HepG2 (cell line): Measurements from ENCODE around the gene OARD1. TPM values are rescaled to one million over a fixed set of nuclear protein-coding genes. Genes with fewer than 3 reads are reported as not detected.
A peak's percentile ranks its signal among the peaks of the same experiment; 100 is the strongest.

ENCODE experiments used
- CBFB ChIP-seq: sonication (generic); formaldehyde crosslinking; IDR thresholded peaks from 2 replicates; pipeline ENCODE4 v1.4.0; 2020; ENCODE audit warnings: missing genetic modification reagents
- EED ChIP-seq: sonication (generic); formaldehyde crosslinking; IDR thresholded peaks from 2 replicates; pipeline ENCODE4 v1.5.0; 2020; ENCODE audit warnings: mild to moderate bottlenecking, missing genetic modification reagents
- HMG20A ChIP-seq: IDR thresholded peaks from 2 replicates; pipeline ENCODE4 v1.6.1; 2016; ENCODE audit warnings: borderline replicate concordance
- KDM1A ChIP-seq: IDR thresholded peaks from 2 replicates; pipeline ENCODE4 v1.6.1; 2016; ENCODE audit warnings: missing compliant biosample characterization
- MIER3 ChIP-seq: IDR thresholded peaks from 2 replicates; pipeline ENCODE4 v1.6.1; 2016; ENCODE audit warnings: missing compliant biosample characterization, borderline replicate concordance
- NFRKB ChIP-seq: fragments of 450-650 bp; IDR thresholded peaks from 2 replicates; pipeline ENCODE4 v1.6.1; 2017
- PAWR ChIP-seq: sonication (generic); formaldehyde crosslinking; IDR thresholded peaks from 2 replicates; pipeline ENCODE4 v1.4.0; 2020; ENCODE audit warnings: missing genetic modification reagents, mild to moderate bottlenecking, borderline replicate concordance
- SOX6 ChIP-seq, 2 experiments: fragments of 450-650 bp in 1 of 2; sonication (generic) in 1 of 2; formaldehyde crosslinking in 1 of 2; IDR thresholded peaks; 2 replicates each; pipeline versions ENCODE4 v1.4.0 to v1.6.1; 2017 to 2020; ENCODE audit warnings: antibody characterized with exemption in 1 of 2, mild to moderate bottlenecking in 1 of 2, missing genetic modification reagents in 1 of 2
- TEAD2 ChIP-seq: sonication (generic); formaldehyde crosslinking; IDR thresholded peaks from 2 replicates; pipeline ENCODE4 v1.9.0; 2021; ENCODE audit warnings: missing genetic modification reagents
- TSC22D2 ChIP-seq: sonication (generic); formaldehyde crosslinking; IDR thresholded peaks from 2 replicates; pipeline ENCODE4 v1.5.1; 2020; ENCODE audit warnings: missing genetic modification reagents, mild to moderate bottlenecking, borderline replicate concordance
- ZBTB1 ChIP-seq: sonication (generic); formaldehyde crosslinking; IDR thresholded peaks from 2 replicates; pipeline ENCODE4 v1.4.0; 2020; ENCODE audit warnings: missing genetic modification reagents, borderline replicate concordance
- ZFX ChIP-seq: sonication (generic); formaldehyde crosslinking; IDR thresholded peaks from 2 replicates; pipeline ENCODE4 v1.4.0; 2020; ENCODE audit warnings: mild to moderate bottlenecking, low read depth, missing genetic modification reagents, moderate library complexity
- ZNF143 ChIP-seq: sonication (generic); formaldehyde crosslinking; IDR thresholded peaks from 2 replicates; pipeline ENCODE4 v1.4.0; 2020; ENCODE audit warnings: missing genetic modification reagents
- ZNF251 ChIP-seq: sonication (generic); formaldehyde crosslinking; IDR thresholded peaks from 2 replicates; pipeline ENCODE4 v1.9.0; 2021; ENCODE audit warnings: mild to moderate bottlenecking, missing genetic modification reagents
- ZNF292 ChIP-seq: sonication (generic); formaldehyde crosslinking; IDR thresholded peaks from 2 replicates; pipeline ENCODE4 v1.8.1; 2022; ENCODE audit warnings: mild to moderate bottlenecking, low read depth, missing genetic modification reagents, borderline replicate concordance
- ZNF790 ChIP-seq: sonication (generic); formaldehyde crosslinking; IDR thresholded peaks from 2 replicates; pipeline ENCODE4 v1.8.0; 2022; ENCODE audit warnings: missing genetic modification reagents, mild to moderate bottlenecking, borderline replicate concordance
- ZNF879 ChIP-seq: sonication (generic); formaldehyde crosslinking; IDR thresholded peaks from 2 replicates; pipeline ENCODE4 v1.8.1; 2023; ENCODE audit warnings: missing genetic modification reagents
- polyA plus RNA-seq, 8 experiments: library from polyadenylated mRNA; depleted of rRNA in 3 of 8; stranded (reverse) in 7 of 8; unstranded in 1 of 8; fragments of >200 nt; fragmentation: Illumina TruSeq in 4 of 8; extraction: Trizol in 4 of 8; gene quantifications; 2 replicates each; pipeline versions ENCODE4 v1.2.1 to v1.2.3, GENCODE V29; 2011 to 2016; ENCODE audit warnings: low read depth in 4 of 8, missing spikeins in 1 of 8, mixed read lengths in 1 of 8; ENCODE audit not compliant: insufficient read depth in 1 of 8
- total RNA-seq, 5 experiments: library from RNA; depleted of rRNA; stranded (reverse); fragments of >200 nt; fragmentation: Illumina TruSeq; extraction: Trizol; gene quantifications; 2 replicates each; pipeline ENCODE4 v1.2.3, GENCODE V29; 2016; ENCODE audit warnings: low read depth in 1 of 5
- TF ChIP-seq, protein P1 (sequence below): sonication (generic); formaldehyde crosslinking; IDR thresholded peaks from 2 replicates; pipeline ENCODE4 v1.5.1; 2020; ENCODE audit warnings: missing genetic modification reagents, mild to moderate bottlenecking, borderline replicate concordance
- TF ChIP-seq, protein P2 (sequence below): IDR thresholded peaks from 2 replicates; pipeline ENCODE4 v1.6.1; 2012; ENCODE audit warnings: inconsistent platforms
- TF ChIP-seq, protein P3 (sequence below): sonication (generic); formaldehyde crosslinking; IDR thresholded peaks from 2 replicates; pipeline ENCODE4 v1.4.0; 2020; ENCODE audit warnings: missing genetic modification reagents
- TF ChIP-seq, protein P4 (sequence below): fragments of 450-650 bp; IDR thresholded peaks from 2 replicates; pipeline ENCODE4 v1.6.1; 2017; ENCODE audit warnings: mild to moderate bottlenecking

The OARD1 gene
- total and polyA plus RNA-seq, 2 of the 13 experiments (the other 11 are each of a cell fraction or from before 2014, with no cell fraction given) = 18.4 to 49.0 TPM

DNA sequence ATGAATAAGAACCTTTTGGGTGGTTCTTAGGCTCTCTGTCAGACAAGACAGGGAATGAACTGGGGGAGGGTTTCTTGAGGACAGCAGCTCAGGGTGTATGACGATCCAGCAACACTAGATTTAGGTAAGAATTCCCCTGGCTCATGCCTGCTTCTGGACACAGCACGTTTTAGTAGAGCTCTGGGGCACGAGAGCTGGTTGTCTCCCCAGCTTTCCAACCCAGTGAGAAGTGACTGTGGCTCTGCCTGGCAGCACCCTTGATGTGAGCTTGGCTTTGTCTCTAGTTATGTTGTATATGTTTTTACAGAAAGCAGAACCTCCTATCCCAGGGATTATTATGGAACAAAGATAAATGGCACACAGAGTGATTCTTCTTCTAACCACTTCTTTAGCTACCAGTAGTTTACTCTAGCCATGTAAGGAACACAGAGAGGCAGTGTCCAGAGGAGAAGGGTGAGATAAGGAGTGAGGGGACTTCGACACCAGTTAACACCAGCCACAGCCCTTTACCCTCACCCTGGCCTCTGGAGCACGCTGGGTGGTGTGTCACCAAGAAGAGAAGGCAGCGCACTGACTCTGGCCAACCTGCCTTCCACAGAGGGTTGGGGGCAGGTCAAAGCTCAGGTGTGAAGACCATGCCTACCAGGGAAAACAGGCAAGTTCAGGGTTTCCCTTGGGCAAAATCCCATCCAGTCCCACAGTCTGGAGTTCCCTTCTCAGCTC is 15.2 kb downstream of the OARD1 start (continued):
- TF ChIP-seq TEAD2 (CRISPR knock-in tag) (no peak), NFRKB (no peak), ZBTB1 (CRISPR knock-in tag) (no peak), CBFB (no peak), TSC22D2 (CRISPR knock-in tag) (no peak), ZFX (CRISPR knock-in tag) (no peak), HMG20A (CRISPR knock-in tag) (no peak), ZNF790 (CRISPR knock-in tag) (no peak), MIER3 (CRISPR knock-in tag) (no peak), KDM1A (no peak), EED (no peak), SOX6 (IDR thresholded peaks at IDR 0.05) (no peak), SOX6 (CRISPR knock-in tag; IDR thresholded peaks at IDR 0.05) (no peak), ZNF251 (no peak), ZNF879 (no peak), PAWR (no peak), ZNF292 (CRISPR knock-in tag) (no peak), ZNF143 (CRISPR knock-in tag) (no peak)
- TF ChIP-seq, protein P1, sequence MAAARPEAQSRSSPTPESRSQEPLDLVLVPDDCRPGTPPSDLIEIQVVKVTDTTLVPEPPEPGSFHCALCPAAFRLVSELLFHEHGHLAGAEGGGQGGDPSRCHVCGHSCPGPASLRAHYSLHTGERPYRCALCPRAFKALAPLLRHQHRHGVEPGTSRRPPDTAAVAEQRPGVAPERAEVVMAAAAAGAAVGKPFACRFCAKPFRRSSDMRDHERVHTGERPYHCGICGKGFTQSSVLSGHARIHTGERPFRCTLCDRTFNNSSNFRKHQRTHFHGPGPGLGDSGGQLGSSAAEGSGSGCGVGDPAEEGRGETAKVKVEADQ = 0 out of 2 replicates have a peak, but pooled peaks have one; percentile 24
- TF ChIP-seq, protein P2, sequence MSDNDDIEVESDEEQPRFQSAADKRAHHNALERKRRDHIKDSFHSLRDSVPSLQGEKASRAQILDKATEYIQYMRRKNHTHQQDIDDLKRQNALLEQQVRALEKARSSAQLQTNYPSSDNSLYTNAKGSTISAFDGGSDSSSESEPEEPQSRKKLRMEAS = peak; percentile 53; the same call in 1 of the 2 replicates
- TF ChIP-seq, protein P3, sequence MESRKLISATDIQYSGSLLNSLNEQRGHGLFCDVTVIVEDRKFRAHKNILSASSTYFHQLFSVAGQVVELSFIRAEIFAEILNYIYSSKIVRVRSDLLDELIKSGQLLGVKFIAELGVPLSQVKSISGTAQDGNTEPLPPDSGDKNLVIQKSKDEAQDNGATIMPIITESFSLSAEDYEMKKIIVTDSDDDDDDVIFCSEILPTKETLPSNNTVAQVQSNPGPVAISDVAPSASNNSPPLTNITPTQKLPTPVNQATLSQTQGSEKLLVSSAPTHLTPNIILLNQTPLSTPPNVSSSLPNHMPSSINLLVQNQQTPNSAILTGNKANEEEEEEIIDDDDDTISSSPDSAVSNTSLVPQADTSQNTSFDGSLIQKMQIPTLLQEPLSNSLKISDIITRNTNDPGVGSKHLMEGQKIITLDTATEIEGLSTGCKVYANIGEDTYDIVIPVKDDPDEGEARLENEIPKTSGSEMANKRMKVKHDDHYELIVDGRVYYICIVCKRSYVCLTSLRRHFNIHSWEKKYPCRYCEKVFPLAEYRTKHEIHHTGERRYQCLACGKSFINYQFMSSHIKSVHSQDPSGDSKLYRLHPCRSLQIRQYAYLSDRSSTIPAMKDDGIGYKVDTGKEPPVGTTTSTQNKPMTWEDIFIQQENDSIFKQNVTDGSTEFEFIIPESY (CRISPR knock-in tag) = peak; percentile 35; the same call in 1 of the 2 replicates
- TF ChIP-seq, protein P4, sequence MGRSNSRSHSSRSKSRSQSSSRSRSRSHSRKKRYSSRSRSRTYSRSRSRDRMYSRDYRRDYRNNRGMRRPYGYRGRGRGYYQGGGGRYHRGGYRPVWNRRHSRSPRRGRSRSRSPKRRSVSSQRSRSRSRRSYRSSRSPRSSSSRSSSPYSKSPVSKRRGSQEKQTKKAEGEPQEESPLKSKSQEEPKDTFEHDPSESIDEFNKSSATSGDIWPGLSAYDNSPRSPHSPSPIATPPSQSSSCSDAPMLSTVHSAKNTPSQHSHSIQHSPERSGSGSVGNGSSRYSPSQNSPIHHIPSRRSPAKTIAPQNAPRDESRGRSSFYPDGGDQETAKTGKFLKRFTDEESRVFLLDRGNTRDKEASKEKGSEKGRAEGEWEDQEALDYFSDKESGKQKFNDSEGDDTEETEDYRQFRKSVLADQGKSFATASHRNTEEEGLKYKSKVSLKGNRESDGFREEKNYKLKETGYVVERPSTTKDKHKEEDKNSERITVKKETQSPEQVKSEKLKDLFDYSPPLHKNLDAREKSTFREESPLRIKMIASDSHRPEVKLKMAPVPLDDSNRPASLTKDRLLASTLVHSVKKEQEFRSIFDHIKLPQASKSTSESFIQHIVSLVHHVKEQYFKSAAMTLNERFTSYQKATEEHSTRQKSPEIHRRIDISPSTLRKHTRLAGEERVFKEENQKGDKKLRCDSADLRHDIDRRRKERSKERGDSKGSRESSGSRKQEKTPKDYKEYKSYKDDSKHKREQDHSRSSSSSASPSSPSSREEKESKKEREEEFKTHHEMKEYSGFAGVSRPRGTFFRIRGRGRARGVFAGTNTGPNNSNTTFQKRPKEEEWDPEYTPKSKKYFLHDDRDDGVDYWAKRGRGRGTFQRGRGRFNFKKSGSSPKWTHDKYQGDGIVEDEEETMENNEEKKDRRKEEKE = no peak
- TF ChIP-seq, all 625 proteins: peak for 12
